ENCODE data around the gene ALPK3.

The ALPK3 gene

DNA sequence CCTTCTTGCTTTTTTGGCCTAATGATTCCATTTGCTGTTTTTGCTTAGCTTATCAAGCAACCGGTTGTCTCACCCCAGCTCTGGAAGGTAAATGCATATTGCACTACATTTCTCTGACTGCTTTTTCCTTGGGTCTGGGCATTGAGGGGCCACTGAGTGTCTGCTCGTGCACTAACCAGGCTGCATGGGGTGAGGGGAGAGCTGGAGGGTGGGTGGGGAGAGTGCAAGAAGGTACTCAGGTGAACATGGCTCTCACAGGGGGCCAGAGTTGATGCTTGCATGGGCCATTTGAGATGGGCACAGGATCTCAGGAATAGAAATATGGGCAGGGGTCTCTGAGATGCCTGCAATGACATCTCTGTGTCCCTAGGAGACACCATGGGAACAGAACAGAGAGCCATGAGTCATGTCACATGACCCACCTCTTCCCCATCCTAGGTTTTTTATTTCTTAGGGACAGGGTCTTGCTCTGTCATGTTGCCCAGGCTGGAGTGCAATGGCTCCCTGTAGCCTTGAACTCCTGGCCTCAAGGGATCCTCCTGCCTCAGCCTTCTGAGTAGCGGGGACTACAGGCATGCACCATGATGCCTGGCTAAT, 6.2 kb downstream of the ALPK3 start:
- DNase-seq (ENCODE audit: low read depth in 2 of 2, low spot score in 1 of 2), result no peak

DNA sequence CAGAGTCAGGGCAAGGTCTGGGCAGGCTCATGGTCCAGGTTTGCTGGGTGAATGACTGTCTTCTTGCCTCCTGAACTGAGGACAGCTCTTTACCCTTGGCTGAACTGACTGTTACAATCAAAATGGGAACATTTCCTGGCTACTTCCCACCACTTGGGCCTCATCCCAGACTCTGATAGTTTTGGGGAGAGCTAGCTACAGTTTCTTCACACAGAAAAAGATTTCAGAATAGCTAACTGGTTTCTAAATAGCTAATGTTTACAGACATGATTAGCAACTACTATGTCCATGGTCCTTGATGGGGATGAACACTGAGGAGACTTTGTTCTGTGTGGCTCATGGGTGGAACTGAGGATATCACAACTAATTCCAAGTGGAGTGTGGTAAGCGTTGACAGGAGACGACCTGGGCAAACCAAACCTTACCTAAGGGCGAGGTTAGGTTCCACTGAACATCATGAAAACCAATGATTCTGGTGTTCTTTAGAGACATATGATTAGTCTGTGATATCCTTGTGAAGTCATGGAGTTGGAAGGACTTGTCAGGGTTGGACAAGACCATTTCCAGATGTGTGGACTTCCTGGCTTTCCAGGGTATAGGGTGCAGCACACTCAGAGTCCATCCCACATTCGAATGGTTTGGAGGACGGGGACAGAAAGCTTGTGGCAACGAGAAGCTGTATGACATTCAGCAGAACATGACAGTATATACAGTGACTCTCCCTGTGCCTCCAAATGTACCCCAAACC, 7.3 kb downstream of the ALPK3 start:
- no peak for DNase-seq (ENCODE audit: low read depth in 2 of 2, low spot score in 1 of 2)

DNA sequence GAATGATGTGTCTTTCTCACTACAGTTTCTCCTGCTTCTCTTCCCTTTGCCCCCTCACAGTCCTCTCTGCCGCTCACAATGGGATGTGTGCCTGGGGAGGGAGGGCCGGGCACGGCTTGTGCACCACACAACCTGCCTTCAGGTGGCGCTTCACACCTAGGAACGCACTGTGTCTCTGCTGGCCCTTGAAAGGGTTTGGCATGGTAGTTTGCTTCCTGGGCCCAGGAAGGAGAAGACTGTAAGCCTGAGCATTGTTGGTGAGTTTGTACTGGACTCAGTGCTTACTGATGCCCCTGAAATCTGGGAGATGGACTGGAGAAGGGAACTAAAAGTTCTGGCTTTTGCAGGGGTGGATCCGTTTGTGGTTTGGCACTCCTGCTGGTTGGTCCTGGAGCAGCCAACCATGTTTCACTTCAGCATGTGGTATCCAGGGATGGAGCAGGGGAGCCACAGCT, 9.2 kb downstream of the ALPK3 start:
- no peak for DNase-seq (ENCODE audit: low read depth in 2 of 2, low spot score in 1 of 2)

DNA sequence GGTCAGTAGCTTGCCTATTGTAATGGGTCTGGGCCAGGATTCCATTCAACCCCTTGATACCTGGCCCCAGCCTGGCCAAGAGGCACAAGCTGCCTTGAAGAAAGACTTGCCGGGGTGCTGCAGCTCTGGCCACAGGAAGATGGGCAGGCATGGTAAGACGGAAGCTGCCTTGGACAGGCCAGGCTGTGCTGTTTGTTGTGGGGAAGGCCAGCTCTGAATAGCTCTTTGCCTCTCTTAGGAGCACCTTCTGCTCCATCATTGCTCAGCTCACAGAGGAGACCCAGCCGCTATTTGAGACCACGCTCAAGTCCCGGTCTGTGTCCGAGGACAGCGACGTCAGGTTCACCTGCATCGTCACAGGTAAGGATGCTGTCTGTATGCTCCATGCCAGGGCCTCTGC, 10.1 kb downstream of the ALPK3 start:
- no peak for DNase-seq (ENCODE audit: low read depth in 2 of 2, low spot score in 1 of 2)

DNA sequence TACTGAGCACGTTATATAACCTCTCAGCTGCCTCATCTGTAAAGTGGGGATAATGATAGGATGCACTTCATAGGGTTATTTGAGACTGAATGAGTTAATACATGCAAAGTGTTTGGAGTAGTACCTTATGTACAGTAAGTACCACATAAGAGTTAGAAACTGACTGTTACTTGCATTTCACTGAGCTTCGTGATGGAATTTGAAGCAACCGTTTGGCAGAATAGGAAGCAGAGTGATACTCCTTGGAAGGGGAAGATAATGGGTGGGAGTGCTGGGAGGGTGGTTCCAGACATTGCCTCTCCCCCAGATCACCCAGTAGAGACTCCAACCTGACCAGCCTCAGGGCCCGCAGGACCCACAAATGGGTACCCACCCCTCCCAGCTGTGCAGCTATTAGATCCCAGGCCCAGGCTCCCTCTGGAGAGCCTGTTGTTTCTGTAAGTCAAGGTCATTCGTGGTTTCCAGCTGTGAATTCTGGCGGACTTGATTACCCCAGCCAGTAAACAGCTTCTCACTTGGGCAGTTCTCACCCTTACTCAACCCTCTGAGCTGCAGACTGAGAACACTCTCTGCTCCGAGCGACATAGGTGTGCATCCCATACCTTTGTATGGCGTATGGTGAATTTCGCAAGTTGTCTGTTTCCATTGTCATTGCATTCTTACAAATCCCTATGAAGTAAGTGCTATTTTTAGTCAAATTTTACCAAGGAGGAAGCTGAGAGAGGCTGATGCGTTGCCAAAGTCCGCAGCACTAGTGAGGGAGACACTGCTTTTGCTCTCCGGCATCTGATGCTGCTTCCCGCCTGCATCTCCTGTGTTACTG, 11.1 kb downstream of the ALPK3 start:
- no peak for DNase-seq (ENCODE audit: low read depth in 2 of 2, low spot score in 1 of 2)

DNA sequence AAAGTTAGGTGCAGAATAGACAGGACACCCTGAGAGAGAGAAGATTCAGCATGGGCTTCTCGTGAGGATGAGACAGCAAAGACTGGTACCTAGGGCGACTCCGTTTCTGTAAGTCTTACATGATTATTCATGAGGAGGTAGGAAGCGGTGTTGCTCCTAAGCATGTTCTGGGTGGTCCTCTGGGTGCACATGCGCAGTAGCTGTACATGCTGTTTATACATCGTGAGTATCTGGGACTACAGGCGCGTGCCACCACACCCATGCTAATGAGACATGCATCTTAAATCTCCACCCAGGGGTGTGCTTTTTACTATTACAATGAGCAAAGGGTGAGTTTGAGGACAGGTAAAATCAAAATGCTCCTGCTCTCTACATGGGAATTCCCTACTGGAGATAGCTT, 12.3 kb downstream of the ALPK3 start:
- no peak for DNase-seq (ENCODE audit: low read depth in 2 of 2, low spot score in 1 of 2)

DNA sequence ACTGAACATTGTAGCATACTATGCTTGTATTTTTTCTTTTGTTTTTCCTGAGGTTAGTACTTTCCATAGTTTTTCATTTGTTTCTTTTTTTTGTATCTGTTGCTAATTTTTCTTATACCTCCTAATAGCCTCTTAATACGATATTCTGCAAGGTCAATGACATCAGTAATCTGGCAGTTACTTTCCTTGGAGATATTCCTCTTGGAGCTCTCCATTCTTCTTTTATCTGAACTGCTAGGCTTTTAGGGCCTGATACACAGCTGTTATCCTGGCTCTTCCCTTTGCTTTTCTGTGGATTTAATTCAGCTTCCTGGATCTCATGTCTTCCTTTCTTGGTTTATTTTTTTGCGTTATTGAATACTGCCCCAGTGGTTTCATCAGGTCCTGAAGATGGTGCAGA, 12.9 kb downstream of the ALPK3 start:
- DNase-seq (ENCODE audit: low read depth in 2 of 2, low spot score in 1 of 2), result no peak

DNA sequence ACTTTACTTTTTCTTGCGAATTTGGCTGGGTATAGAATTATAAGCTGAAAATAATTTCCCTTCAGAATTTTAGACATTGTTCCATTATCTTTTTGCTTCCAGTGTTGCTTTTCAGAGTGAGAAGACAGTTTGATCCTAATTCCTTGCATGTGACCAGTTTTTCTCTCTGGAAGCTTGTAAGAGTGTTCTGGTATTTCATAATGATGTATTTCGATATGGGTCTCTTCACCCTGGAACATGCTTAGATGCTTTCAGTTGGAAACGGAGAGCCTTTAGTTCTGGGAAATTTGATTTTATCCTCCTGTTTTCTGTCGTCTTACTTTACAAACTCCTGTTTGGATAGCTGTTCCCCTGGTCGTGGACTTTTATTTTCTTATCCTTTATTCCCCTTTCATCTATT, 13.9 kb downstream of the ALPK3 start:
- DNase-seq (ENCODE audit: low read depth in 2 of 2, low spot score in 1 of 2), result no peak

DNA sequence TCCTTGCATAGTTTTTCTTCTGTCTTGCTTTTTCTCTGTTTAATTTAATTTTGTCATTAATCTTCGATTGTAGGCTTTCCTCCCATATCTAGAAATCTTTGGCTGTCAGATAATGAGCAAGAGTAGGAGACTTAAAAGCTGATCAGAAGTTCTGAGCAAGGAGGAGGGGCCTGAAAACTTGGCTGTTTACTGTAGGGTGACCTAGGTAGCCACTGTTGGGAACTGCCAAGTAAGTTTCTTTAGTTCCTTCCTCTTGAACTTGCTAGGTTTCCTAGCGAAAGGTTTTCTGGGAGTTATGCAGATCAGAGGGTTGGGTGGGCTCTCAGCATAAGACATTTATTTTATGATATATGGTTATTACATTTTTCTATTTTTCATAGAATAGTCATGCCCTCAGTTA, 14.5 kb downstream of the ALPK3 start:
- no peak for DNase-seq (ENCODE audit: low read depth in 2 of 2, low spot score in 1 of 2)

DNA sequence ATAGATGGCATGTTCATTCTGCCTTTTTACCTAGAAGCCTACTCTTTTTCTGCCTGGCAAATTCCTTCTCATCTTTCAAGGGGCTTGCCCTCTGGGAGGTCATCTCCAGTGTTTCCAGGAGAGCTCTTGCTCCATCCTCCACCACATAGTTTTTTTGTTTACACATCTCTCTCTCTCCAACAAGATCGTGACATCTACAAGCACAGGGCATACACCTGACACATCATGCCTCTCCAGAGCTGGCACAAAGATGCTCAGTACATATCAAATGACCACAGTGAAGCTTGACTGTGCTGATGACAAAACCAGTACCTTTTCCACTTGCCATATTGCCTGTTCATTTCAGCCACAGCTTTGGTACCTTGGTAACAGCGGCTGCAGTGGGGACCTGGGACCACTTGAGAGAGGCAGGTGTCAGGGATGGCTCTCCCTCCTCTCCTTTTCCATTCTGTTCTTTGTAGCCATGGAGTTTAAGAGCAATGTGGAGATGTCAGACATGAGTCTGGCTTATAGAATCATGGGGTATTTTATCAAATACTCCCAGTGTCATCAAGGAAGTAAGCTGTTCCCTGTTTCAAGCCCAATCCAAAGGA, 15.4 kb downstream of the ALPK3 start:
- no peak for DNase-seq (ENCODE audit: low read depth in 2 of 2, low spot score in 1 of 2)

DNA sequence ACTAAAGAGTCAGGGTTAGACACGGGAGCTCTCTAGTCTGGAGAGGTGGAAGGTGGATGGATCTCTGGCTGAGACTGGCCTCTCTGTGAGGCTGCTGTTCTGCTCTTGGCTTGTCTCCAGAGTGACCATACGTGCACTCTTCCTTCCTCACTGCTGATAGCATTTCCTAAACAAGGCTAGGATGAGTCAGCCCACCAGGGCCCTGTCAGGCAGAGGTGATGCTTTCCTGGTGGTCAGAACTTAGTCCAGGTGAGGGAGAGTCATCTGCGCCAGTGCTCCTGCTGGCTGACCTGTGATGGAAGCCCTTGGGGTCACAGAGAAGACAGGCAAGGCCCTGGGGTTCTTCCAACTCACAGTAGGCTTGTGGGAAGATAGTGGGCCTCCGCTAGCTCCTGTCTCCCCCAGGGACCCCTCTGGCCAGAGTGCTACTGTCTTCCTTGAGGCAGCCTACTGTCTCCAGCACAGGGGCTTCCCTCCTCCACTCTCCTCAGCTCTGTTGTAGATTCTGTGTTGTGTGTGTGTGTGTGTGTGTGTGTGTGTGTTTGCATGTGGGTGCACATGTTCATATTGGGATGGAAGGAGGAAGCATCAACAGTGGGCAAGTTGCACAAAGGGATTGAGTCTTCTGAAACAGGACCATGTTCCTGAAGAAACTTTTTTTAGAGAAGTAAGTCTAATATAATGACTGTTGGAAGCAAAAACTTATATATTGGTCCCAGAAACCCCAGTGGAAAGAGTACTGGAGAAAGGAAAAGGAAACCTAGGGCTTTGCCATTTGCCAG, 16.5 kb downstream of the ALPK3 start:
- no peak for DNase-seq (ENCODE audit: low read depth in 2 of 2, low spot score in 1 of 2)

DNA sequence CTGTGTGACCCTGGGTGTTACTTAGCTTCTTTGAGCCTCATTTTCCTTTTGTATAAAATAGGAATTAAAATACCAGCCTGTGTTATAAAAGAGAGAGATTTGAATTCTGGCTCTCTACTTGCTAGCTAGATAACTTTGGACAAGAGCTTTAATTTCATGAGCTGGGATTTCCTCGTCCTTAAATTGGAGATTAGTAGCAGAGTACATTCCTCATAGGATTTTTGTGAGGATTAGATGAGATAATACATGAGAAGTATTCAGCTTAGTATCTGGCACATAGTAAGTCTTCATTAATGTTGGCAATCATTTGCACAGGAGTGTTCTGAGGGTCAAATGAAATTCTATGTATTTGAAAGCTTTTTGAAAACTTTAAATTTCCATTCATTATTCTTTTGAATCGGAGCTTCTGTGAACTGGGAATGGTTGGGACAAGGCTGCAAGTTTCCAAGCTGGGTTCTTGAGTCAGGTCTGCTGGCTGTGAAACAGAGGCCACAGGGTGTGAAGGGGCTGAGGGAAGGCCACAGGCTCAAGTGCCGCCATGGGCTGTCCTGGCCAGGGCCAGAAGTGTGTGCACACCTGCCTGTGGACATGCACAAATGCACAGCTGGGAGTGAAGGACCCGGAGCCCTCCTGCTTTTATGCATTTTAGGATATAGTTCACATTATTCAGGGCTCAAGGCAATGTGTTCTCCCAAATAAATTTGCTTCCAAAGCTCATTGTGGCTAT, 17.2 kb downstream of the ALPK3 start:
- DNase-seq (ENCODE audit: low read depth in 2 of 2, low spot score in 1 of 2), result no peak

DNA sequence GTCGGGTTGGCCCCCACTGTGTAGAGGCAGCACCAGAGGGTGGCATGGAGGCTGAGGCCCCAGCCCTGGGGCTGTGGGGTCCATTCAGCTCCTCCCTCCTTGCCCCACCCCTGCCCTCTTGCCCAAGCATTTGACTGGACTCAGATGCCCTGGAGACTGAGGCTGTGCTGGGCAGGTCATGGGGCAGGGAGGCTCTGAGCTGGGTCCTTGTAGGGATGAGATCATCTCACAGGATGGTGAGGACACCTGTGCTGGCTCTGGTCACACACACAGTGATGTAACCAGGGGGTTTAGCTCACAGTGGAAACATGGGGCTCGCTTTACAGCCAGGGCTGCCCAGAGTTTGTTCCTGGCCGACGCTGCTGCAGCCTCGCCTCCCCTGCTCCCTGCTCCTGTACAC, 17.8 kb downstream of the ALPK3 start:
- DNase-seq (ENCODE audit: low read depth in 2 of 2, low spot score in 1 of 2), result no peak

DNA sequence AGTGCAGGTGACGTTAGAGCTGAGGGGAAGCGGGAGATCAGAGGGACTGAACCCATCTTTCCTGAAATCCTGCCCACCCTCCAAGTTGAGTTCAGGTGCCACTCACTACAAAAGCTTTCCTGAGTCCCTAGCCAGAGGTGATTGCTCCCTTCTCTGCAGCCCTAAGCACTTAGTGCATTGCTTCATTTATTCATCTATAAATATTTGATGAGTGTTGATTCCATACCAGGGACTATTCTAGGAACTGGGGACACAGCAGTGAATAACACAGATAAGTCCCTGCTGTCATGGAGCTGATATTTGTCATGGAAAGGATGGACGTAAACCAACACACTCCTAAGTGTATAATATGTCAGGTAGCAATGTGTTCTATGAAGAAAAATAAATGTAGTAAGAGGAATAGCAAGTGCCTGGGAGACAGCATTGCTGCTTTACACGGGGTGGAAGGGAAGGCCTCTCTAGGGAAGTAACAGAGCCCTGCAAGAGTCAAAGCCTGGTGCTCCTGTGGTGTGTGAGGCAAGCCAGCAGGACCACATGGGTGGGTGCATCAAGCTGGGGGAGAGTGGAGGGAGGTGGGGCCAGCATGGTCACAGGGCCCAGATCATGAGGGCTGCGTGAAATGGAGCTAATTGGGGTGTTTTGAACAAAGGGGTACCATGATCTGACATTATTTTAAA, 18.6 kb downstream of the ALPK3 start:
- no peak for DNase-seq (ENCODE audit: low read depth in 2 of 2, low spot score in 1 of 2)

DNA sequence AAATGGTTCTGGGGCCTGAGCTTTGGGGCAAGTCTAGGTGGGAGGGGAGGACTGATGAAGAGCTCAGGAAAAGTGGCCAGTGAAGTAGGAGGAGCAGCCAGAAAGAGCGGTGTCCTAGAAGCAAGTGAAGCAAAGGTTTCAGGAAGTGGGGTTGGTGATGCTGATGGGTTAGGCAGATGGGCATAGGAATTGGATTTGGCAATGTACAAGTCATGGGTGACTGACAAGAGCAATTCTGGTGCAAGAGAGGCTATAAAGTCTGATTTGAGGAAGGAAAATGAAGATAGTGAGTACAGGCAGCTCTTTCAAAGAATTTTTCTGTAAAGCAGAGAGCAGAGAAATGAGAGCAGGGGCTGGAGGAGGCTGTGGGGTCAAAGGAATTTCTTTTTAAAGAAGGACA, 19.7 kb downstream of the ALPK3 start:
- no peak for DNase-seq (ENCODE audit: low read depth in 2 of 2, low spot score in 1 of 2)

DNA sequence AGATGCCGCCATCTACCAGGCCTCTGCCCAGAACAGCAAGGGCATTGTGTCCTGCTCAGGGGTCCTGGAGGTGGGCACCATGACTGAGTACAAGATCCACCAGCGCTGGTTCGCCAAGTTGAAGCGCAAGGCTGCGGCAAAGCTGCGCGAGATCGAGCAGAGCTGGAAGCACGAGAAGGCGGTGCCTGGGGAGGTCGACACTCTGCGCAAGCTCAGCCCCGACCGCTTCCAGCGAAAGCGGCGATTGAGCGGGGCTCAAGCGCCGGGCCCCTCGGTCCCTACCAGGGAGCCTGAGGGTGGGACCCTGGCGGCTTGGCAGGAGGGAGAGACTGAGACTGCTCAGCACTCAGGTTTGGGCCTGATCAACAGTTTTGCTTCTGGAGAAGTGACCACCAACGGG, 22.6 kb downstream of the ALPK3 start:
- no peak for DNase-seq (ENCODE audit: low read depth in 2 of 2, low spot score in 1 of 2)

DNA sequence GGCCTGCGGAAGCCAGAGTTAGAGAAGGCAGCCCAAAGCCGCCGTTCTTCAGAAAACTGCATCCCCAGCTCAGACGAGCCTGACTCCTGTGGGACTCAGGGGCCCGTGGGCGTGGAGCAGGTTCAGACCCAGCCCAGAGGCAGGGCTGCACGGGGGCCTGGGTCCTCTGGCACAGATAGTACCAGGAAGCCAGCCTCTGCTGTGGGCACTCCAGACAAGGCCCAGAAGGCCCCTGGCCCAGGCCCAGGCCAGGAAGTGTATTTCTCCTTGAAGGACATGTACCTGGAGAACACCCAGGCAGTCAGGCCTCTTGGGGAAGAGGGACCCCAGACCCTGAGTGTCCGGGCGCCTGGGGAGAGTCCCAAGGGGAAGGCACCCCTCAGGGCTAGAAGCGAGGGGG, 23.1 kb downstream of the ALPK3 start:
- DNase-seq (ENCODE audit: low read depth in 2 of 2, low spot score in 1 of 2), result no peak

DNA sequence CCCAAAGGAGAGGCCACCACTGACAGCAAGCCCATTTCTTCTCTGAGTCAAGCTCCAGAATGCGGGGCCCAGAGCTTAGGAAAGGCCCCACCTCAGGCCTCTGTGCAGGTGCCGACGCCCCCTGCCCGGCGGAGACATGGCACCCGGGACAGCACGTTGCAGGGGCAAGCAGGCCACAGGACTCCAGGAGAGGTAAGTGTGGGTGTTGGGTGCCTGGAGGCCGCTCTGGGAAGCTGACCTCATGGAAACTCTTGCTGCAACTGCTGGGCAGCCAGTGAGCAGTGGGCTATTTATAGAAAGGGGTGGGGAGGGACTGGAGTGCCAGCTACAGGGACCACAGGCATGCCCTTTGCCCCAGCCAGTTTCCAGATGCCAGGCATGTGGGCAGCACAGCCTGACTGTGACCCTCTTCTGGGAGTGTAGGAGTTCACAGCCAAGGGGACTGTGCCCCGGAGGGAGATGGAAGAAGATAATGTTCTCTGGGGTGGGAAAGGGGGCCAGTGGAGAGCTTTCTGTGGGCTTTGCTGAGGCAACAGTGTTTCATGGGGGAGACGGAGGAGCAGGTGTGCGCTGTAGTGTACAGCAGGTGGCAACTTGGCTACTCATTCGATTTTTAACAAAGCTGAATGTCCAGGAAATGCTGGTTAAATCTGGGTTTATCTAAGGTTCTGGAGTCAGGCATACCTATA, 23.7 kb downstream of the ALPK3 start:
- DNase-seq (ENCODE audit: low read depth in 2 of 2, low spot score in 1 of 2), result no peak

DNA sequence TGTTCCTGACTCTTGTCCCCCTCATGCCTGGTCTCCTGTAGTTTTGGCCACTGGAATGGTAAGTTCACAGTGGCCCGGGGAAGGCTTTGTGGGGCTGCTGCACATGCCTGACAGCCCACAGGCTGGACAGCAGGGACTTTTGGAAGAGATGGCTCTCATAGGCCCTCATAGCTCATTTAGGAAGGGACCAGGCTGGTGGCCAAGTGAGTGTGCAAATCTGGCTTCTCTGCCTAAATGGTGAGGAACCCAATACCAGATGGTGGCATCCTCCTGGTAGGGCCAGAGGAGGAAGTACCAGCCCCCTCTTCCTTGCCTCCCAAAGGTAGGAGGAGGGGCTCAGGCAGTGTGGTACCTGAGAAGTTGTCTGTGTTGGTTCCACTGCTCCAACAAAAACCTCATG, 25.6 kb downstream of the ALPK3 start:
- DNase-seq (ENCODE audit: low read depth in 2 of 2, low spot score in 1 of 2), result no peak
